ENCODE results near the gene FAM131C. TPM values are rescaled to one million over a fixed set of nuclear protein-coding genes. Genes with fewer than 3 reads are reported as not detected.
A peak's percentile ranks its signal among the peaks of the same experiment; 100 is the strongest.

The FAM131C gene
- total RNA-seq, 2 donors from 2014 or later, result 0.24 to 0.69 TPM

GRCh38 chr1:16091296-16091695 lies 17.8 kb upstream of the FAM131C start:
- no peak overlapping the region for H3K27ac Mint-ChIP-seq
- peaks cover 6% of the 10 kb centered on the region for H3K4me1 Mint-ChIP-seq
- H3K36me3 Mint-ChIP-seq (ENCODE audit: low read depth), result no peaks in the 10 kb centered on the region
- peaks cover under 1% of the 10 kb centered on the region for H3K27me3 Mint-ChIP-seq
- ATAC-seq (replicated peaks), result no peak
- no peaks in the 10 kb centered on the region for H3K9me3 Mint-ChIP-seq
- no peak overlapping the region for H3K4me3 Mint-ChIP-seq

GRCh38 chr1:16090076-16090826 lies 16.8 kb upstream of the FAM131C start:
- no peak overlapping the region for H3K4me3 Mint-ChIP-seq
- no peaks in the 10 kb centered on the region for H3K27me3 Mint-ChIP-seq
- no peak overlapping the region for H3K27ac Mint-ChIP-seq
- no peak for ATAC-seq (replicated peaks)
- peaks cover 6% of the 10 kb centered on the region for H3K4me1 Mint-ChIP-seq
- H3K36me3 Mint-ChIP-seq (ENCODE audit: low read depth), result no peaks in the 10 kb centered on the region
- H3K9me3 Mint-ChIP-seq, result no peaks in the 10 kb centered on the region

- Mint-ChIP-seq H3K36me3 (ENCODE audit: low read depth) (no peaks in the 10 kb centered on the region), H3K4me1 (peaks cover 2% of the 10 kb centered on the region), H3K9me3 (no peaks in the 10 kb centered on the region), H3K27me3 (no peaks in the 10 kb centered on the region), H3K4me3 (no peak overlapping the region), H3K27ac (no peak overlapping the region)
- ATAC-seq (replicated peaks), result no peak
Observed at GRCh38 chr1:16088996-16089395, 15.5 kb upstream of the FAM131C start.

GRCh38 chr1:16088351-16088911 lies 15.0 kb upstream of the FAM131C start:
- H3K9me3 Mint-ChIP-seq, result no peaks in the 10 kb centered on the region
- H3K4me1 Mint-ChIP-seq, result no peaks in the 10 kb centered on the region
- H3K27me3 Mint-ChIP-seq, result no peaks in the 10 kb centered on the region
- H3K27ac Mint-ChIP-seq, result no peak overlapping the region
- no peak for ATAC-seq (replicated peaks)
- H3K4me3 Mint-ChIP-seq, result no peak overlapping the region
- H3K36me3 Mint-ChIP-seq (ENCODE audit: low read depth), result no peaks in the 10 kb centered on the region

- Mint-ChIP-seq H3K27ac (no peak overlapping the region), H3K9me3 (no peaks in the 10 kb centered on the region), H3K36me3 (ENCODE audit: low read depth) (no peaks in the 10 kb centered on the region), H3K4me1 (no peaks in the 10 kb centered on the region), H3K27me3 (no peaks in the 10 kb centered on the region), H3K4me3 (no peak overlapping the region)
- no peak for ATAC-seq (replicated peaks)
Observed at GRCh38 chr1:16087733-16088132, 14.3 kb upstream of the FAM131C start.

- H3K4me1 Mint-ChIP-seq, result no peaks in the 10 kb centered on the region
- H3K9me3 Mint-ChIP-seq, result no peaks in the 10 kb centered on the region
- no peak overlapping the region for H3K4me3 Mint-ChIP-seq
- peak overlapping the region; percentile 44 for H3K27ac Mint-ChIP-seq
- no peaks in the 10 kb centered on the region for H3K27me3 Mint-ChIP-seq
- no peak for ATAC-seq (replicated peaks)
- no peaks in the 10 kb centered on the region for H3K36me3 Mint-ChIP-seq (ENCODE audit: low read depth)
Observed at GRCh38 chr1:16085522-16085921, 12.1 kb upstream of the FAM131C start.

- no peaks in the 10 kb centered on the region for H3K27me3 Mint-ChIP-seq
- H3K4me3 Mint-ChIP-seq, result no peak overlapping the region
- no peak overlapping the region for H3K27ac Mint-ChIP-seq
- H3K9me3 Mint-ChIP-seq, result no peaks in the 10 kb centered on the region
- peaks cover 5% of the 10 kb centered on the region for H3K4me1 Mint-ChIP-seq
- no peak for ATAC-seq (replicated peaks)
- no peaks in the 10 kb centered on the region for H3K36me3 Mint-ChIP-seq (ENCODE audit: low read depth)
Observed at GRCh38 chr1:16083486-16083885, 10.0 kb upstream of the FAM131C start.

GRCh38 chr1:16082283-16083038 lies 9.0 kb upstream of the FAM131C start:
- peak; percentile 55 for ATAC-seq (replicated peaks)
- H3K27ac Mint-ChIP-seq, result no peak overlapping the region
- no peaks in the 10 kb centered on the region for H3K36me3 Mint-ChIP-seq (ENCODE audit: low read depth)
- no peaks in the 10 kb centered on the region for H3K9me3 Mint-ChIP-seq
- no peaks in the 10 kb centered on the region for H3K27me3 Mint-ChIP-seq
- peaks cover 5% of the 10 kb centered on the region for H3K4me1 Mint-ChIP-seq
- no peak overlapping the region for H3K4me3 Mint-ChIP-seq

- no peak for ATAC-seq (replicated peaks)
- H3K36me3 Mint-ChIP-seq (ENCODE audit: low read depth), result no peaks in the 10 kb centered on the region
- H3K4me3 Mint-ChIP-seq, result no peak overlapping the region
- H3K27ac Mint-ChIP-seq, result no peak overlapping the region
- H3K4me1 Mint-ChIP-seq, result peaks cover 5% of the 10 kb centered on the region
- H3K27me3 Mint-ChIP-seq, result no peaks in the 10 kb centered on the region
- H3K9me3 Mint-ChIP-seq, result no peaks in the 10 kb centered on the region
Observed at GRCh38 chr1:16081636-16082035, 8.2 kb upstream of the FAM131C start.

GRCh38 chr1:16080422-16081150 lies 7.1 kb upstream of the FAM131C start:
- Mint-ChIP-seq H3K27ac (no peak overlapping the region), H3K4me3 (no peak overlapping the region), H3K4me1 (peaks cover 5% of the 10 kb centered on the region), H3K27me3 (no peaks in the 10 kb centered on the region), H3K9me3 (no peaks in the 10 kb centered on the region), H3K36me3 (ENCODE audit: low read depth) (no peaks in the 10 kb centered on the region)
- ATAC-seq (replicated peaks), result no peak

- peaks cover 10% of the 10 kb centered on the region for H3K4me1 Mint-ChIP-seq
- peaks cover 5% of the 10 kb centered on the region for H3K27me3 Mint-ChIP-seq
- no peaks in the 10 kb centered on the region for H3K9me3 Mint-ChIP-seq
- ATAC-seq (replicated peaks), result peak; percentile 82
- H3K27ac Mint-ChIP-seq, result peak overlapping the region; percentile 64
- peak overlapping the region; percentile 57 for H3K4me3 Mint-ChIP-seq
- no peaks in the 10 kb centered on the region for H3K36me3 Mint-ChIP-seq (ENCODE audit: low read depth)
Observed at GRCh38 chr1:16078925-16079656, 5.6 kb upstream of the FAM131C start.

- no peak overlapping the region for H3K27ac Mint-ChIP-seq
- H3K36me3 Mint-ChIP-seq (ENCODE audit: low read depth), result no peaks in the 10 kb centered on the region
- ATAC-seq (replicated peaks), result no peak
- H3K9me3 Mint-ChIP-seq, result no peaks in the 10 kb centered on the region
- peaks cover 9% of the 10 kb centered on the region for H3K27me3 Mint-ChIP-seq
- no peak overlapping the region for H3K4me3 Mint-ChIP-seq
- peaks cover 14% of the 10 kb centered on the region for H3K4me1 Mint-ChIP-seq
Observed at GRCh38 chr1:16077406-16078245, 4.2 kb upstream of the FAM131C start.

- no peak overlapping the region for H3K27ac Mint-ChIP-seq
- H3K4me3 Mint-ChIP-seq, result no peak overlapping the region
- H3K36me3 Mint-ChIP-seq (ENCODE audit: low read depth), result no peaks in the 10 kb centered on the region
- peaks cover 14% of the 10 kb centered on the region for H3K4me1 Mint-ChIP-seq
- no peaks in the 10 kb centered on the region for H3K9me3 Mint-ChIP-seq
- ATAC-seq (replicated peaks), result no peak
- H3K27me3 Mint-ChIP-seq, result peaks cover 9% of the 10 kb centered on the region
Observed at GRCh38 chr1:16076865-16077238, 3.4 kb upstream of the FAM131C start.

Data from activated T-helper 17 cell treated with anti-CD3 and anti-CD28 coated beads, Interleukin-2, amount 50 U/mL, for 72 hours (primary cell).